Motor neuron (in vitro differentiated cells): ENCODE results near the gene CARS1. TPM values are rescaled to one million over a fixed set of nuclear protein-coding genes. Genes with fewer than 3 reads are reported as not detected.

Experiments
- ATAC-seq, 8 experiments: fragments of 200-7000 bp; cut with Tn5 transposase; replicated peaks in 6 of 8; 2 replicates each; pipeline ENCODE4 v1.8.0; 2021; ENCODE audit warnings: mild to moderate bottlenecking in 8 of 8, moderate library complexity in 8 of 8
- H3K27ac ChIP-seq, 2 donors: fragments of 250-450 bp; sonication (Bioruptor Pico); 2 replicates each; pipeline ENCODE4 v1.9.0; 2021; ENCODE audit warnings: antibody characterized with exemption in 2 of 2, mild to moderate bottlenecking in 2 of 2, moderate library complexity in 1 of 2
- H3K4me1 ChIP-seq, 2 donors: fragments of 250-450 bp; sonication (Bioruptor Pico); replicated peaks in 1 of 2; 2 replicates each; pipeline ENCODE4 v1.6.1; 2021; ENCODE audit warnings: antibody characterized with exemption in 2 of 2, mild to moderate bottlenecking in 2 of 2, moderate library complexity in 1 of 2
- H3K4me3 ChIP-seq, 5 donors: fragments of 250-450 bp; sonication (Bioruptor Pico); 2 replicates each; pipeline ENCODE4 v1.9.0; 2021; ENCODE audit warnings: antibody characterized with exemption in 5 of 5, mild to moderate bottlenecking in 5 of 5, moderate library complexity in 4 of 5
- WGBS, 10 experiments: fragments of 450-650 bp; shearing (Covaris generic); methylation state at CpG; one replicate each; pipeline ENCODE4 v1.0.0; 2022; 5-methylcytosine and 5-hydroxymethylcytosine counted together
- in situ Hi-C, 9 experiments: fragments of 400-800 bp; cut with MboI; loops; one replicate each; pipeline ENCODE4 v1.15.0; 2021; ENCODE audit warnings: low sequenced_read_pairs in 9 of 9, low pct_unique_long_range_greater_than_20kb in 2 of 9; ENCODE audit not compliant: unreplicated experiment in 9 of 9
- total RNA-seq, 8 experiments: library from RNA; unstranded; fragments of 300-600 nt; gene quantifications; 2 replicates each; pipeline versions ENCODE4 v1.2.3 to v1.2.4, GENCODE V29; 2022

Gene CARS1
- total RNA-seq, 8 experiments from 2014 or later, result 37.9 to 119 (median 65.5) TPM

DNA sequence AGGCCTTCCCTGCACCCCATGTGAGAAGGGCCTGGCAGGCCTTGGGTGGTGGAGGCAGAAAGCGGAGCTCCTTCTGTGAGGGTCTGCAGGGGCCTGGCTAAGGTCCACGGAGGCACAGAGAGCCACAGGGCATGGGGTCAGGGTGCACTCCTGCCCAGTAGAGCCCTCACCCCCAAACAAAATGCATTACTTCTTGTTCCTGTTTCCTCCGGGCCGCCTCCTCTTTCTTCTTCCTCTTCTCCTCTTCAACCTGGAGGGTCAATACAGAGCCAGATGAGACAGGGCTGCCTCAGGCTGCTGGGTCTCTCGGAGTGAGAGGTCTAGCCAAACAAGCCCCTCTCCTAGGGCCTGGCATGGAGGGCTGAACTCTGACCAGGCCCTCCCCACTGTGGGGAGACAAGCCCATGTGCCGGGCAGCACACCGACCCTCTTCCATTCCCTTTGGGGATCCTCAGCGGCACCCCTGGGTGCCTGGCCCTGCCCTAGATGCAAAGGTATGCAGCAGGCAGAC, 54.8 kb downstream of the CARS1 start:
- in situ Hi-C loops, result no loop called here
- Histone ChIP-seq H3K4me3 (no peak overlapping the region), H3K4me1 (peaks cover 0 to 6% of the 10 kb centered on the region in 2 donors), H3K27ac (no peak overlapping the region)
- ATAC-seq, result no peak
- WGBS, 10 experiments, result 92 to 100% (median 100%) methylated on average over 2 to 5 of the region's 8 CpGs; no CpG with 5 or more reads in 5 of the 10 experiments

DNA sequence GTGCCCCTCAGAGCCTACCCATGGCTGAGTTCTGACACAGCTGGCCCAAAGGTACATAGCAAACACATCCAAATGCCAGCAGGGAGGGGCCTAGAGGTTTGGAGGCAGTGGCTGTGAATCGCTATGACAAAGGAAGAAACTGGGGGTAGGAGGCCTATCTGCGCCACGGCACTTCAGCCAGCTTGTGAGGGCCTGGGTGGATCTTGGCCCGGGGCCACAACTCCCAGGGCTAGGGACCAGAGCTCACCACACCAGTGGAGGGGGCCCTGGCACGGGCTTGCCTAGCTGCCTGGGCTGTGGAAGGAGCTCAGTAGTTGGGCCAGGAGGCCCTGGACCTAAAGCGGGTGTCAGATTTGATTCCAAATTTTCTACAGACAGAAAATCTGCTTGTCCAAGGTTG, 55.7 kb downstream of the CARS1 start:
- no peak overlapping the region for H3K4me3 ChIP-seq
- H3K4me1 ChIP-seq, result peaks cover 0 to 6% of the 10 kb centered on the region in 2 donors
- 80 to 100% (median 98%) methylated on average over 1 to 5 of the region's 6 CpGs; no CpG with 5 or more reads in 6 of the 10 experiments for WGBS, 10 experiments
- in situ Hi-C loops, result no loop called here
- H3K27ac ChIP-seq, result no peak overlapping the region
- no peak for ATAC-seq

DNA sequence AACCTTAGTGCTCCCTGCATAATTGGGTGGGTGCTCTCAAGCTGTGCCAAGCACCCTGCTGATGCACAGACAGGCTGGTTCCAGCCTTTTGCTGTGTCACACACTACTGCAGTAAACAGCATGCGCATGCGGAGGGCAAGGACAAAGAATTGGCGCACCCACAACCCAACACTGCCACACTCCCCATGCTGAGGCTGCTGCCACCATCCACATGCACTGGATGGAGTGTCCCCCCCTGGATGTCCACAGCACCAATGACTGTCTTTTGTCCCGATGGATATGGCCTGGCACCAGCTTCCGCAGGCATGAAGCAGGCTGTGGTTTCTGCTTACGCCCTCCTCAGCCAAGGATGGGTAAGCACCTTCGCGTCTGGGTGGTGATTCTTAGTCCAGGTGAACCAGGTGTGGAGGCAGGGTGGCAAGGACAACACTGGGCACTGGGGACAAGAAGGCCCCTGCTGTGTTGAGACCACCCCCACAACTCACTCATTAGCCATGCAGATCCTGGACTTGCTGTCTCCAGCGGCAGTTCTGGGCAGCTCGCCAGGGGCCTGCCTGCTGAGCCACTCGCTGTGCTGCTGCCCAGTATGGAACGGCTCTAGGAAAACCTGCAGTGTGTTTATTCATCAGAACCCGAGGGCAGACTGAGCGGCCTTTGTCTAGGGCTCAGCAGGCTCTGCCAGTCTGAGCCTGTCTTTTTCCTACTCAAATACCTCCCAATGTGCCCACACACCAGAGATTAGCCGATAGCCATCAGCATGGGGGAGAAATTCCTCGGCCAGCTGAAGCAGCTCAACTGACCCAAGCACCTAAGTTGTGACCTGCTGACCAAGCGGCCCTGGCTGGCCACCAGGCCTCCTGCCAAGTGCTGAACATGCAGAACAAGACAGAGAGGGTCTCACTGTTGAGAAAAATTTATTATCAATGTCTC, 56.9 kb downstream of the CARS1 start:
- no peak overlapping the region for H3K27ac ChIP-seq
- in situ Hi-C loops, result no loop called here
- no peak overlapping the region for H3K4me3 ChIP-seq
- WGBS, 10 experiments, result 60 to 83% (median 73%) methylated on average over 1 to 10 of the region's 17 CpGs; no CpG with 5 or more reads in 2 of the 10 experiments
- ATAC-seq, result peak; percentile 33 to 96 (median 86)
- peaks cover 0 to 6% of the 10 kb centered on the region in 2 donors for H3K4me1 ChIP-seq

DNA sequence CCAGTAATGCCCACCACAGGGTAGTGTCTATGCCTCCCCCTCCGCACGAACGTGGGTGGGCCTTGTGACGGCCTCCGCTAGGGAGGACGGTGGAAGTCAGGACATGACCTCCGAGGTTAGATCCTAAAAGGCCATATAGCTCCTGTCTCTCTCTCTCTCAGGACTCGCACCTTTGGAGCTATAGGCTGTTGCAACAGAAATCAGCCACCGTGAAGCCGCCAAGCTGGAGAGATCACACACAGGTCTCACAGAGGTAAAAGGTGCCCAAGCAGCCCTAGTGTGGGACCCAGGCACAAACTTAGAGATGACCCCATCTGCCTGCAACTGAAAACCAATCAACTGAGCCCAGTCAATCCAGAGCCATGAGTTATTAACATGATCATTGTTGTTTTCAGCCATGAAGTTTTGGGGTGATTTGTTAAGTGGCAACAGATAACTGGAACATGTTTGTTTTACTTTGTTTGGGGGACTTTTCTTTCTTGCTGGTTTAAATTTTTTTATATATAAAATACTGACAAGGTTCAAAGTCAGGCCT, 57.7 kb downstream of the CARS1 start:
- in situ Hi-C loops, result no loop called here
- no peak for ATAC-seq
- no peak overlapping the region for H3K4me3 ChIP-seq
- no peak overlapping the region for H3K27ac ChIP-seq
- H3K4me1 ChIP-seq, result peaks cover 0 to 6% of the 10 kb centered on the region in 2 donors
- WGBS, 10 experiments, result 89 to 100% (median 95%) methylated on average over 2 to 10 of the region's 10 CpGs; no CpG with 5 or more reads in 5 of the 10 experiments

DNA sequence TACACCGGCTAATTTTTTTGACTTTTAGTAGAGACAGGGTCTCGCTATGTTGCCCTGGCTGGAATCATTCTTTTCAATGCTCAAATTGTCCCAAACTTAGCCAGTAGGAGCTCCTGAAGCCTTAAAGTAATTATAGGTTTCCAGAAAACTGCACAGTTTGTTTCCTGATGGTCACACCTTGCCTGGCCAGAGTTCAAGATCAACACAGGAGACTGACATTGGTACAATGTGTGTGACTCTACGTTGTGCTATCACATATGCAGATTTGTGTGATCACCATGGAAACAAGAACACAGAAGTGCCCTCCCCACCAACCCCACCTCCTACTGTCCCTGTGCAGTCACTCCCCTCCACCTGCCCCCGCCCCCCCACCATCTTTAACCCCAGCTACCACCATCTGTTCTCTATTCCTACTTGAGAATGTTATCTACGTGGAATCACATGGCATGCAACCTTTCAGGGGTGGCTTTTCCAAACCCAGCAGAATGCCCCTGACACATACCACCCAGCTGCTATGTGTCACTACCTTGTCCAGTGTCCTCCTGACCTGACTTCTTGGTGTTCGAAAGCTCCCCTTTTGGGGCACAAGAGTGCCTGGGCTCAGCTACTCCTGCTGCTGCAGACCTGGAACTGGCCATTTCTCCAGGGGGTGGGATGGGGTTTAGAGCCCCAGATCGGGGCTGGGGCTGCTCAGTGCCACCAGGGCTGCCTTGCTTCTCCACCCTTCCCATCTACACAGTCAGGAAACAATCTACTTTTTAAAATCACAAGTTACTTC, 59.0 kb downstream of the CARS1 start:
- 50 to 100% (median 82%) methylated on average over 1 to 3 of the region's 7 CpGs; no CpG with 5 or more reads in 4 of the 10 experiments for WGBS, 10 experiments
- peaks cover 0 to 6% of the 10 kb centered on the region in 2 donors for H3K4me1 ChIP-seq
- ATAC-seq, result peak in 5 of 8 experiments; percentile 11 to 55 (median 41)
- in situ Hi-C loops, result no loop called here
- H3K27ac ChIP-seq, result no peak overlapping the region
- no peak overlapping the region for H3K4me3 ChIP-seq

DNA sequence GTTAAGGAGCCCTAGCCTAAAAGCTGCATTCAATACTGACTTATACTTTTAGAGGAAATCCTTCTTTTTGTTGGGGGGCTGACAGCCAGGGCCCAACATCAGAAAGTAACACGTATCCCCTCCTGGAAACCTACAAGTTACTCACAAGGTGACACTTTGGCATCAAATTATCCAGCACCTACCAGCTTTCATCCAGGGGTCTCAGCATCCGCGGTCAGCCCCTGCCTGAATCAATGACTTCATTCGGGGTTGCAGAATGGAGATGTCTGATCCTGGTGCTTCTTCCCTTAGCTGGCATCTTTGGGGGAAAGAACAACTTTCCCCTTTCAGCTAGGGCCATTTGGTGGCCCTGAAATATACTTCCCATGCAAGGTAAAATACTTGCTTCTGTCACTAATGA, 59.8 kb downstream of the CARS1 start:
- H3K27ac ChIP-seq, result no peak overlapping the region
- no peak for ATAC-seq
- in situ Hi-C loops, result no loop called here
- peaks cover 0 to 9% of the 10 kb centered on the region in 2 donors for H3K4me1 ChIP-seq
- WGBS, 10 experiments, result 71 to 78% (median 75%) methylated on average over 2 to 4 of the region's 4 CpGs; no CpG with 5 or more reads in 6 of the 10 experiments
- no peak overlapping the region for H3K4me3 ChIP-seq

DNA sequence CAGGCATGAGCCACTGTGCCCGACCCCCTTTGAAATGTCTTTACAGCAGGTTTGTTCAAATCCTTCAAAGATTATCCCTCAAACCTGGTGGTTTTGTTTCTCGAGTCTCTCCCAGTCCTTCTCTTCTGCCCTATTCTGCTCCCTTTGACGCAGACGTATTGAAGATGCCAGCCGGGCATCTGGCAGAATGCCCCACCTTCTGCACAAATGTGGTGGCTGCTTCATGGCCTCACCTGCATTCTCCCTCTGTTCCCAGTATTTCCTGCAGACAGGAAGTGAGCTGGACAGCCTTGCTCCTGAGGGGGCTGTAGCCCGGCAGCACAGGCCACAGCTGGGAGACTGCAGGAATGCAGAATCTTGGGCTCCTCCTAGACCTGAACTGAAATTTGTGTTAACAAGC, 60.2 kb downstream of the CARS1 start:
- peaks cover 0 to 9% of the 10 kb centered on the region in 2 donors for H3K4me1 ChIP-seq
- no peak for ATAC-seq
- H3K4me3 ChIP-seq, result no peak overlapping the region
- H3K27ac ChIP-seq, result no peak overlapping the region
- WGBS, 10 experiments, result 73 to 100% (median 89%) methylated on average over 1 to 6 of the region's 6 CpGs; no CpG with 5 or more reads in 4 of the 10 experiments
- in situ Hi-C loops, result no loop called here

DNA sequence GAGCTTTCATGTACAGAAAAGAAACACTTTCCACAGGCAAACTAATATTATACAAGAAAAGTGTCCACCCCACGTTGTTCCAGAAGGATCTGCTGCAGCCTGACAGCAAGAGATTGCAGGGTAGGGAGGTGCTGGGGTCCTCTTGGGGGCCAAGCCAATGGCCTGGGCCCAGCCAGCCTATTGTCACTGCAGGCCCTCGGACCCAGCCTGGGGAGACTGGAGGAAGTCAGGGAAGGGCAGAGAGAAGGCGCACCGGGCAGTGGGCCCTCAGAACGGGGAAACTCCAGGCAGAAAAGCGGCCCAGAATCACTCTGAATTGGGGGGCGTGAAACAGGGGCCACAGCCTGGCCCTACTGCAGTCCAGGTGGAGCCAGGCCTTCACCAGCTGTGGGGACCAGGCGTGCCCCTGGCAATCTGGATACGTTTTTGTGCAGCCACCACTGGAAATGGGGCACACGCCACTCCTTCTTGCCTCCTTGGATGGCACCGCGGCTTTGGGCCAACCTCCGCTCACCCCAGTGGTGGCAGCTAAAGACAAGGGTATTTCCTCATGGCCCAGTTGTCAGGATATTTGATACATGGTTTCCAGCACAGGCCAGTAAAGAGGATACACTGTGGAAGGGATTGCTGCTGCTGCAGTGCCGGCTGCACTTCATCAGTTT, 61.2 kb downstream of the CARS1 start:
- ATAC-seq, result no peak
- H3K27ac ChIP-seq, result no peak overlapping the region
- peaks cover 0 to 9% of the 10 kb centered on the region in 2 donors for H3K4me1 ChIP-seq
- in situ Hi-C loops, result no loop called here
- H3K4me3 ChIP-seq, result no peak overlapping the region
- WGBS, 10 experiments, result 43 to 98% (median 80%) methylated on average over 1 to 10 of the region's 14 CpGs; no CpG with 5 or more reads in 3 of the 10 experiments

DNA sequence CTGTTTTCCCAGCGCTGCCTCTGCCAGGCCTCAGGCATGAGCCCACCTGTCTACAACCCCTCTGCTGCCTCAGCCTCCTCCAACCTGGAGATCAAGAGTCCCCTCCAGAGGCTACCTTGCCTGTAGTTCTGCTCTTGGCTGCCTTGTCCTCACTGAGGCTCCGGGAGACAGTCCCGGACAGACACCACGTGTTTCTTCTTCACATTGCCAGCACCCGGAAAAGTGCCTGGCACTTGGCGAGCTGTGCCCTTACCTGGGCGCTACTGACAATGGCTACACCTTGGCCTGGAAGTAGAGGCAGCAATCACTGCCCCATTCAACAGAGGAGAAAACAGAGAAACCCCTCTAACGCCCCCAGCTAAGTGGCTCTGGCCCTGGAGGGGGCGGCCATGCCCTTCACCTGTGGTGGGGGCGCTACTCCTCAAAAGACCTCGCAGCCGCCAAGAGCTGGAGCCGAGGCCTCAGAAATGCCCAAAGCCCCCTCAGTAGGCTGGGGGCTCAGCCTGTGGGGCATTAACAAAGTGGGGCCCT, 62.1 kb downstream of the CARS1 start:
- Histone ChIP-seq H3K4me1 (peaks cover 4 to 7% of the 10 kb centered on the region in 2 donors), H3K27ac (no peak overlapping the region), H3K4me3 (no peak overlapping the region)
- 40 to 71% (median 64%) methylated on average over 1 to 5 of the region's 13 CpGs; no CpG with 5 or more reads in 6 of the 10 experiments for WGBS, 10 experiments
- no peak for ATAC-seq
- in situ Hi-C loops, result no loop called here

DNA sequence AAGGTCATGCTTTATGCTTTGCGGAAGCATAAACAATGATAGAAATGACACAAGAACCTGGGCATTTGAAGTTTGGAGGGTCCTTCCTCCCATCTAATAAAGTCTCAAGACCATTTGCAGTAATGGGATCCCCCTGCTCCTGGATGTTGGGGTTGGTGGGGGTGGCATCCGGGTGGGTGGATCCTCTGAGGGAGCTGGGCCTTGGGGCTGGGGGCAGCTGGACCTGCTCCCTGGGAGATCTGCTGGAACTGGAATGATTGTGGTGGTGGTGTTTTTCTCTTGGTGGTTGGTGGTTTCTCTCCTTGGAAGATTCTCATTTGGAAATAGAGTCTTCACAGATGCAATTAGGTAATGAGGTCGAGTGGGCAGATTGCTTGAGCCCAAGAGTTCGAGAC, 62.9 kb downstream of the CARS1 start:
- in situ Hi-C loops, result no loop called here
- Histone ChIP-seq H3K27ac (no peak overlapping the region), H3K4me3 (no peak overlapping the region), H3K4me1 (peaks cover 4 to 12% of the 10 kb centered on the region in 2 donors)
- 80 to 100% (median 92%) methylated on average over 1 to 3 of the region's 4 CpGs; no CpG with 5 or more reads in 4 of the 10 experiments for WGBS, 10 experiments
- no peak for ATAC-seq

DNA sequence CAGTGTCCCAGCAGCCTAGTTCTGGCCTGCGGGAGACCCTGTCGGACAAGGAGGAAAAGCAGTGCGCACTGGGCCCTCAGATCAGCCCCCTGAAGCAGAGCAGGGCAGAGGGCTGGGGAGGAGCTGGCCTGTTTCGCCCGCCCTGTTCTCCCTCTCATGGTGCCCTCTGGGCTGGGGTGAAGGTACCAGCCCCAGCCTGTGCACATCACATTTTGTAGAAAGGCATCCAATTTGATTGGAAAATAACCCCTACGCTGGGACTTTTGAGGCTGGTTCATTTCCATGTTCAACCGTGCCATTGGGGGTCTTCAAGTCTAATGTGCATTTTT, 64.3 kb downstream of the CARS1 start:
- Histone ChIP-seq H3K4me3 (peak overlapping the region; percentile 69 to 99 (median 82)), H3K27ac (peak overlapping the region; percentile 2 to 38), H3K4me1 (peaks cover 7 to 23% of the 10 kb centered on the region in 2 donors)
- in situ Hi-C loops, result no loop called here
- ATAC-seq, result no peak
- 0 to 90% (median 50%) methylated on average over 1 to 6 of the region's 7 CpGs; no CpG with 5 or more reads in 2 of the 10 experiments for WGBS, 10 experiments
